ENCODE data around the gene GUCY2D.

The GUCY2D gene

GRCh38 chr17:7961421-7961820 lies 41.0 kb upstream of the GUCY2D start:
- no peak for DNase-seq
- no peak overlapping the region for H3K4me3 Mint-ChIP-seq
- H3K27ac Mint-ChIP-seq, result no peak overlapping the region
- TF ChIP-seq CTCF (IDR thresholded peaks at IDR 0.05), result no peak
- no peaks in the 10 kb centered on the region for H3K36me3 Mint-ChIP-seq (ENCODE audit: low read depth)
- no peaks in the 10 kb centered on the region for H3K4me1 Mint-ChIP-seq
- no peaks in the 10 kb centered on the region for H3K9me3 Mint-ChIP-seq
- H3K27me3 Mint-ChIP-seq (ENCODE audit: low read depth, poor library complexity), result peaks cover 18% of the 10 kb centered on the region

GRCh38 chr17:7967751-7968150 lies 34.7 kb upstream of the GUCY2D start:
- H3K9me3 Mint-ChIP-seq, result no peaks in the 10 kb centered on the region
- no peak for TF ChIP-seq CTCF (IDR thresholded peaks at IDR 0.05)
- H3K4me1 Mint-ChIP-seq, result no peaks in the 10 kb centered on the region
- no peaks in the 10 kb centered on the region for H3K36me3 Mint-ChIP-seq (ENCODE audit: low read depth)
- peaks cover 34% of the 10 kb centered on the region for H3K27me3 Mint-ChIP-seq (ENCODE audit: low read depth, poor library complexity)
- no peak overlapping the region for H3K4me3 Mint-ChIP-seq
- H3K27ac Mint-ChIP-seq, result no peak overlapping the region
- no peak for DNase-seq

GRCh38 chr17:7969433-7969832 lies 33.0 kb upstream of the GUCY2D start:
- Mint-ChIP-seq H3K4me3 (no peak overlapping the region), H3K36me3 (ENCODE audit: low read depth) (peaks cover 2% of the 10 kb centered on the region), H3K4me1 (no peaks in the 10 kb centered on the region), H3K9me3 (peaks cover 4% of the 10 kb centered on the region), H3K27ac (no peak overlapping the region), H3K27me3 (ENCODE audit: low read depth, poor library complexity) (peaks cover 34% of the 10 kb centered on the region)
- no peak for TF ChIP-seq CTCF (IDR thresholded peaks at IDR 0.05)
- no peak for DNase-seq

GRCh38 chr17:7971651-7972050 lies 30.8 kb upstream of the GUCY2D start:
- no peak overlapping the region for H3K27ac Mint-ChIP-seq
- DNase-seq, result no peak
- no peak for TF ChIP-seq CTCF (IDR thresholded peaks at IDR 0.05)
- H3K4me1 Mint-ChIP-seq, result no peaks in the 10 kb centered on the region
- H3K9me3 Mint-ChIP-seq, result peaks cover 19% of the 10 kb centered on the region
- peaks cover 5% of the 10 kb centered on the region for H3K36me3 Mint-ChIP-seq (ENCODE audit: low read depth)
- H3K4me3 Mint-ChIP-seq, result no peak overlapping the region
- H3K27me3 Mint-ChIP-seq (ENCODE audit: low read depth, poor library complexity), result peaks cover 38% of the 10 kb centered on the region

GRCh38 chr17:7972131-7972785 lies 30.2 kb upstream of the GUCY2D start:
- DNase-seq, result no peak
- Mint-ChIP-seq H3K4me3 (no peak overlapping the region), H3K27me3 (ENCODE audit: low read depth, poor library complexity) (peaks cover 43% of the 10 kb centered on the region), H3K4me1 (no peaks in the 10 kb centered on the region), H3K9me3 (peaks cover 25% of the 10 kb centered on the region), H3K27ac (no peak overlapping the region), H3K36me3 (ENCODE audit: low read depth) (peaks cover 5% of the 10 kb centered on the region)
- TF ChIP-seq CTCF (IDR thresholded peaks at IDR 0.05), result peak; percentile 28

- Mint-ChIP-seq H3K4me3 (no peak overlapping the region), H3K27me3 (ENCODE audit: low read depth, poor library complexity) (peaks cover 46% of the 10 kb centered on the region), H3K27ac (no peak overlapping the region), H3K9me3 (peaks cover 26% of the 10 kb centered on the region), H3K4me1 (no peaks in the 10 kb centered on the region), H3K36me3 (ENCODE audit: low read depth) (peaks cover 5% of the 10 kb centered on the region)
- DNase-seq, result no peak
- no peak for TF ChIP-seq CTCF (IDR thresholded peaks at IDR 0.05)
These were observed 27.7 kb upstream of the GUCY2D start for GRCh38 chr17:7974638-7975131.

Data from nephron progenitor cell (in vitro differentiated cells).